Tibial nerve (tissue), 4 donors: ENCODE measurements around the gene CARD10. TPM values are rescaled to one million over a fixed set of nuclear protein-coding genes. Genes with fewer than 3 reads are reported as not detected.

Experiments used
- DNase-seq, 2 donors: peaks; one replicate each; pipeline ENCODE4 v3.0.0-alpha.2; 2019; ENCODE audit warnings: low spot score in 2 of 2
- H3K27ac ChIP-seq, 4 donors: fragments of 200-600 bp; sonication (generic) in 3 of 4; one replicate each; pipeline ENCODE4 v1.5.1; 2017 to 2019; ENCODE audit warnings: mild to moderate bottlenecking in 1 of 4
- H3K27me3 ChIP-seq, 2 donors: fragments of 200-600 bp; sonication (generic) in 1 of 2; one replicate each; pipeline versions ENCODE4 v1.5.1 to v1.6.0; 2017 to 2019
- H3K36me3 ChIP-seq, 3 donors: fragments of 200-600 bp; sonication (generic); one replicate each; pipeline ENCODE4 v1.5.1; 2018 to 2019
- H3K4me1 ChIP-seq, 4 donors: fragments of 200-600 bp; sonication (generic) in 3 of 4; one replicate each; pipeline ENCODE4 v1.5.1; 2017 to 2019
- H3K4me3 ChIP-seq, 4 donors: fragments of 200-600 bp; sonication (generic) in 3 of 4; one replicate each; pipeline ENCODE4 v1.5.1; 2017 to 2019; ENCODE audit warnings: mild to moderate bottlenecking in 1 of 4, moderate library complexity in 1 of 4
- H3K9me3 ChIP-seq, 4 donors: fragments of 200-600 bp; sonication (generic) in 3 of 4; one replicate each; pipeline ENCODE4 v1.5.1; 2017 to 2019
- CTCF ChIP-seq, 5 experiments: fragments of 200-600 bp in 3 of 5; fragments of 450-650 bp in 2 of 5; sonication (generic) in 3 of 5; IDR thresholded peaks; one replicate each; pipeline ENCODE4 v1.5.1; 2016 to 2019; ENCODE audit warnings: antibody characterized with exemption in 5 of 5, mild to moderate bottlenecking in 3 of 5, moderate library complexity in 2 of 5
- EP300 ChIP-seq, 2 donors: sonication (generic); formaldehyde crosslinking; IDR thresholded peaks; one replicate each; pipeline ENCODE4 v1.6.1; 2017; ENCODE audit warnings: antibody characterized with exemption in 2 of 2, mild to moderate bottlenecking in 1 of 2
- POLR2A ChIP-seq, 2 donors: fragments of 450-650 bp; IDR thresholded peaks; one replicate each; pipeline ENCODE4 v1.6.1; 2017; ENCODE audit warnings: antibody characterized with exemption in 2 of 2, mild to moderate bottlenecking in 2 of 2, moderate library complexity in 2 of 2
- WGBS, 2 donors: methylation state at CpG; one replicate each; pipeline ENCODE4 v1.1.5; 2018; 5-methylcytosine and 5-hydroxymethylcytosine counted together
- total RNA-seq, 4 donors: library from RNA; depleted of rRNA; stranded (reverse); fragments of >200 nt; gene quantifications; one replicate each; pipeline ENCODE4 v1.1.0, GENCODE V29; 2016

The CARD10 gene
- 10 to 100 TPM; 12.5 to 21.6 (median 17.0) TPM for total RNA-seq

GRCh38 chr22:37519268-37520195 lies at the start of gene CARD10:
CARD10 (minus strand) TSS chr22:37519415; CDS start chr22:37519200, 215 bp downstream.
- H3K27me3 ChIP-seq = peaks cover 0 to 9% of the 10 kb centered on the region in 2 donors
- peaks cover 0 to 48% (median 12%) of the 10 kb centered on the region in 4 donors for H3K4me1 ChIP-seq

GRCh38 chr22:37568448-37569008 lies 49.3 kb upstream of the CARD10 start:
- Histone ChIP-seq H3K4me1 (peaks cover 6 to 82% (median 61%) of the 10 kb centered on the region in 4 donors), H3K9me3 (no peaks in the 10 kb centered on the region), H3K27ac (peak overlapping the region; percentile 69 to 100 (median 100)), H3K4me3 (no peak overlapping the region), H3K27me3 (no peaks in the 10 kb centered on the region), H3K36me3 (peaks cover 0 to 31% (median 0%) of the 10 kb centered on the region in 3 donors)
- 58 to 74% methylated on average over 10 to 13 of the region's 14 CpGs for WGBS, 2 donors
- TF ChIP-seq CTCF (IDR thresholded peaks at IDR 0.05) (no peak), EP300 (IDR thresholded peaks at IDR 0.05) (no peak), POLR2A (IDR thresholded peaks at IDR 0.05) (no peak)
- no peak for DNase-seq

More at GRCh38 chr22:37519268-37520195, at the start of gene CARD10:
- peak within 1 kb of the TSS; percentile 48 to 67 (median 56) for H3K4me3 ChIP-seq
- 11 to 14% methylated on average over 29 to 41 of the region's 99 CpGs for WGBS, 2 donors
- TF ChIP-seq EP300 (IDR thresholded peaks at IDR 0.05) (no peak), CTCF (IDR thresholded peaks at IDR 0.05) (no peak), POLR2A (IDR thresholded peaks at IDR 0.05) (peak in 1 of 2 donors; percentile 19)
- DNase-seq = no peak
- H3K27ac ChIP-seq = peak within 1 kb of the TSS; percentile 77 to 92 (median 86)
- H3K36me3 ChIP-seq = peaks cover 0 to 18% (median 0%) of the 10 kb centered on the region in 3 donors
- no peaks in the 10 kb centered on the region for H3K9me3 ChIP-seq

- Histone ChIP-seq H3K27me3 (no peaks in the 10 kb centered on the region), H3K9me3 (no peaks in the 10 kb centered on the region), H3K4me1 (peaks cover 6 to 87% (median 65%) of the 10 kb centered on the region in 4 donors), H3K4me3 (no peak overlapping the region), H3K27ac (peak overlapping the region in 3 of 4 donors; percentile 100), H3K36me3 (peaks cover 0 to 31% (median 0%) of the 10 kb centered on the region in 3 donors)
- 72 to 80% methylated on average over 14 of the region's 15 CpGs for WGBS, 2 donors
- no peak for DNase-seq
- no peak for TF ChIP-seq CTCF (IDR thresholded peaks at IDR 0.05)
- TF ChIP-seq POLR2A (IDR thresholded peaks at IDR 0.05) = no peak
- no peak for TF ChIP-seq EP300 (IDR thresholded peaks at IDR 0.05)
Measured at GRCh38 chr22:37568012-37568411, 48.8 kb upstream of the CARD10 start.

GRCh38 chr22:37566903-37567798 lies 47.9 kb upstream of the CARD10 start:
- peaks cover 0 to 31% (median 0%) of the 10 kb centered on the region in 3 donors for H3K36me3 ChIP-seq
- H3K27me3 ChIP-seq = no peaks in the 10 kb centered on the region
- DNase-seq = peak; percentile 67 to 79
- peaks cover 6 to 95% (median 74%) of the 10 kb centered on the region in 4 donors for H3K4me1 ChIP-seq
- WGBS, 2 donors = 39 to 43% methylated on average over 14 to 16 of the region's 16 CpGs
- H3K27ac ChIP-seq = peak overlapping the region; percentile 58 to 100 (median 100)
- no peak overlapping the region for H3K4me3 ChIP-seq
- H3K9me3 ChIP-seq = no peaks in the 10 kb centered on the region
- peak in 1 of 2 donors; percentile 35 for TF ChIP-seq EP300 (IDR thresholded peaks at IDR 0.05)
- TF ChIP-seq CTCF (IDR thresholded peaks at IDR 0.05) = peak; percentile 92 to 99 (median 93)
- TF ChIP-seq POLR2A (IDR thresholded peaks at IDR 0.05) = no peak
